ENCODE results near the gene ABLIM3.

ABLIM3 gene

DNA sequence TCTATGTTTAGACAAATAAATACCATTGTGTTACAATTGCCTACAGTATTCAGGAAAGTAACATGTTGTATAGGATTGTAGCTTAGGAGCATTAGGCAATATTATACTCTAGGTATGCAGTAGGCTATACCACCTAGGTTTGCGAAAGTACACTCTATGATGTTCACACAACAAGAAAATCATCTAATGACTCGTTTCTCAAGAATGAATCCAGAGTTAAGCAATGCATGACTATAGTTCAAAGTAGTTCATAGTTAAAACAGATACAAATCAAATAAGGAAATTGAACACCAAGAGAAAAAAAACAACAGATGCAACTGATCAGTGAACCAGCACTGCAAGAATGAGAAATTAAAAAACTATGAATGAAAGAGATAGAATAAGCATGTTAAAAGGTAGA lies 27.6 kb upstream of the ABLIM3 start:
- DNase-seq (ENCODE audit: extremely low read depth, low read depth), result no peak
- TF ChIP-seq, protein P1, sequence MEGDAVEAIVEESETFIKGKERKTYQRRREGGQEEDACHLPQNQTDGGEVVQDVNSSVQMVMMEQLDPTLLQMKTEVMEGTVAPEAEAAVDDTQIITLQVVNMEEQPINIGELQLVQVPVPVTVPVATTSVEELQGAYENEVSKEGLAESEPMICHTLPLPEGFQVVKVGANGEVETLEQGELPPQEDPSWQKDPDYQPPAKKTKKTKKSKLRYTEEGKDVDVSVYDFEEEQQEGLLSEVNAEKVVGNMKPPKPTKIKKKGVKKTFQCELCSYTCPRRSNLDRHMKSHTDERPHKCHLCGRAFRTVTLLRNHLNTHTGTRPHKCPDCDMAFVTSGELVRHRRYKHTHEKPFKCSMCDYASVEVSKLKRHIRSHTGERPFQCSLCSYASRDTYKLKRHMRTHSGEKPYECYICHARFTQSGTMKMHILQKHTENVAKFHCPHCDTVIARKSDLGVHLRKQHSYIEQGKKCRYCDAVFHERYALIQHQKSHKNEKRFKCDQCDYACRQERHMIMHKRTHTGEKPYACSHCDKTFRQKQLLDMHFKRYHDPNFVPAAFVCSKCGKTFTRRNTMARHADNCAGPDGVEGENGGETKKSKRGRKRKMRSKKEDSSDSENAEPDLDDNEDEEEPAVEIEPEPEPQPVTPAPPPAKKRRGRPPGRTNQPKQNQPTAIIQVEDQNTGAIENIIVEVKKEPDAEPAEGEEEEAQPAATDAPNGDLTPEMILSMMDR (IDR thresholded peaks at IDR 0.05; ENCODE audit: low read depth, low read length), result no peak

DNA sequence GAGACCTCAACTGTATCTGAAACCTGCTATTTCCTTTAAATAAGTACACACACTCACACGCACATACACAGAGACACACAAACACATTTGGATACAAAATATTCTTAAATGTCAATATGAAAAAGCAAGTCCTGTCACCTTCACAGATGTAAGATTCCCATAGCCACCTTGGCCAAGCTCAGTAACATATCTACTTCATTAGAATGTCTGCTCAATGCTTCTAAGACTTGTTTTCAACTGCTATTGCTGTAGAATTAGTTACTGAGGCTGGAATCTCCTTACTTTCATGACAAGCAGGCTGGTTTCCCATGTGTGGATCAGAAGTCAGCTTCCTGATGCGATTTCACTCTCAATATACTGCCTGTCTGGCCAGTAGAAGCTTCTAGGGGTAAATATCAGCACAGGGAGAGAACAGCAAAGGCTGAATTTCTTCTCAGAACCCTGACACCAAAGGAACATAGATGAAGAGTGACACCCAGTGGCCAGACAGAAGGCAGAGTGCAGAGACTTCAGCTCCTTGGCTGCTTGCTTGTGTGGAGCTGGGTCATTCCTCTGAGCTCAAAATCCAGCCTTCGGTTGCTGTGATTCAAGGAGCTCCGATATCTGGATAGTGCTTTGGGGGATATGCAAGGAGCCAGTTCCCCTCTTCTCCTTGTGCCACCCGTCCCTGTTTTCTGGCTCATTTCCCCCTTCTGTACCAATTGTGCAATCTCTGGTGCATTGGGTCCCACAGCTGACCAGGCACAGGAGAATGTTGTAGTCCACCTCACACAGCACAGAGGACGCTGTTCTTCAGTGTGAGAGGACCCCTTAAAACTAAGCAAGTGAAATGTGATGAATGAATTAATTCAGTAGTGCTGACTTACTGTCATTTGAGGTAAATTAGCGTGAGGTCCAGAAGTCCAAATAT lies 26.6 kb upstream of the ABLIM3 start:
- peak; percentile 61 for DNase-seq (ENCODE audit: extremely low read depth, low read depth)
- TF ChIP-seq, protein P1 (IDR thresholded peaks at IDR 0.05; ENCODE audit: low read depth, low read length), result peak; percentile 88

DNA sequence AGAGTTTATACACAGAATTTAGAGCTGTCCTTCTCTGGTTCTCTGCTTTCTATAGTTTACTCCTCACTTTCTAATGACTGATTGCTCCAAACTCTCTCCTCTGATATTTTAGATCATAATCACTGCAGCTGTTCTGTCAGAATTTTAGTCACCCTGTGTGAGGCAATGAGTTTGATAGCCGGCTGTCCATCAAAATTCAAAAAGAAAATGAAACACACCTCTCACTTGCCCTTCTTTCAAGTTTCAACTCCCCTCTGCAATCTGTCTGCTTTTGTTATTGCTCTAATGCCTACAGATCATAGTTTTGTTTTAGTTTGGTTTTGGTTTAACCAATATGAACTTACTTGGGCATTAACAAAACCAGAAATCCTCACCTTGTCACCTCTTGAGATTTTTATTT lies 23.3 kb upstream of the ABLIM3 start:
- no peak for DNase-seq (ENCODE audit: extremely low read depth, low read depth)
- TF ChIP-seq, protein P1 (IDR thresholded peaks at IDR 0.05; ENCODE audit: low read depth, low read length), result no peak

DNA sequence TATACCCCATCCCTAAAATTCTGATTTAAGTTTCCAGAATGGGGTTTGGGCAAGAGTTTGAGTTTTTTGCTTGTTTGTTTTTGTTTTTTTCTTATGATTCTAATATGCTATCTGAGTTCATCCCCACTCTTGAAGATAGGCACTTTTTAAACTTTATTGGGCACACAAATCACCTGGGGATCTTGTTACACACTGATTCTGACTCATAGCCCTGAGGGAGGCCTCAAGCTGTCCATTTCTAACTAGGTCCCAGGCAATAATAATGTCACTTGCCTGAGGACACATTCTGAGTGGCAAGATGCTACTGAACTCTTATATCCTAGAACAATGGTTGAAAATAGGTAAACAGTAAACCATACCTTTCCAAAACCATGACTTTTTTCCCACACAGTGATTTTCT lies 22.8 kb upstream of the ABLIM3 start:
- TF ChIP-seq, protein P1 (IDR thresholded peaks at IDR 0.05; ENCODE audit: low read depth, low read length), result no peak
- DNase-seq (ENCODE audit: extremely low read depth, low read depth), result no peak

DNA sequence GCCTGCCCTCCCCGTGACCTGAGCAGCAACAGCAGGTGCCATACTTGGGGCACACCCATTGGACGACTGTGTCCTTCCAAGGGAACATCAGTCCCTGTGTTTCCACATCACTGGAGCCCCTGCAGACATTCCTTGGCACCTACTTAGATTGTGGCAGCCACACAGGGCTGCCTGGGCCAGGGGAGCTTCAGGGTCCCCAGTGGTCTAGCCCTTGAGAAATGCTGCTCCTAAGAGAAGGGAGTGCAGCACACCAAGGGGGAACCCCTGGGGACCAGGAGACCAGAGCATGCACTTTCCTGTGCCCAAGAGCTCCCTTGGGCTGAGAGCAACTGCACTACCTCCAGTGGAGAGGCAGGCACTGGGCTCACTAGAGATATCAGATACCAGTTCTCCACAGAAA lies 20.1 kb upstream of the ABLIM3 start:
- DNase-seq (ENCODE audit: extremely low read depth, low read depth), result no peak
- TF ChIP-seq, protein P1 (IDR thresholded peaks at IDR 0.05; ENCODE audit: low read depth, low read length), result no peak

DNA sequence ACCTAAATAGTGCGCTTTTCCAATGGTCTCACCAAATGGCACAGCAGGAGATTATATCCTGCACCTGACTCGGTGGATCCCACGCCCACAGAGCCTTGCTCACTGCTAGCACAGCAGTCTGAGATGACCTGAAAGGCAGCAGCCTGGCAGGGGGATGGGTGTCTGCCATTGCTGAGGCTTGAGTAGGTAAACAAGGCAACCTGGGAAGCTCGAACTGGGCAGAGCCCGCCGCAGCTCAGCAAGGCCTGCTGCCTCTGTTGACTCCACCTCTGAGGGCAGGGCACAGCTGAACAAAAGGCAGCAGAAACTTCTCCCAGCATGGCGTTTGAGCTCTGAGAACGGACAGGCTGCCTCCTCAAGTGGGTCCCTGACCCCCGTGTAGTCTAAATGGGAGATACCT lies 18.1 kb upstream of the ABLIM3 start:
- DNase-seq (ENCODE audit: extremely low read depth, low read depth), result no peak
- TF ChIP-seq, protein P1 (IDR thresholded peaks at IDR 0.05; ENCODE audit: low read depth, low read length), result no peak

DNA sequence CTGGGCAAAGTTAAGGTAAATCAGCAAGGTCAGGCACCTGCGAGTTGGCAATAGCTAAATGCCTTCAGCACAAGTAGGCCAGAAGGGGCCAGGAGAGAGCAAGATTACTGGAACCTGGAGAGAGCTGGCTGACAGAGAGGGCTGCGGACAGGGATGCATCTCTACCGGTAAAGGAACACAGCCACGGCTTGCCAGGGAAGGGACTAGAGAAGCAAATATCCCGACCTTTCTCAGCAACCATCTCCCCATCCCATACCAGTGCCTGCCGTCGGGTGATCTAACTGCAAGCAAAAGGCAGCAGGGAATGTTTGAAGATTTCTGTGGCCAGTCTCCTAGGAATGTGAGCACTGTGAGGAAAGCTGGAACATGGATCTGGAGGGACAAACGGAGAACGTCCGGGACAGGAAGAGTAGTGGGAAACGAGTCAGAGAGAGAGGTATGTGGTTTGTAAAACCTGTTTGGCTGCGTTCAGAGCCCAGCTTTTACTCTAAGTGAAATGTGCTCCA lies 15.9 kb upstream of the ABLIM3 start:
- DNase-seq (ENCODE audit: extremely low read depth, low read depth), result no peak
- TF ChIP-seq, protein P1 (IDR thresholded peaks at IDR 0.05; ENCODE audit: low read depth, low read length), result peak; percentile 9
